ENCODE results near the gene SORD. TPM values are rescaled to one million over a fixed set of nuclear protein-coding genes. Genes with fewer than 3 reads are reported as not detected.

Gene SORD
- total and polyA plus RNA-seq, 8 donors: 2.1 to 14.7 (median 8.8) TPM

DNA sequence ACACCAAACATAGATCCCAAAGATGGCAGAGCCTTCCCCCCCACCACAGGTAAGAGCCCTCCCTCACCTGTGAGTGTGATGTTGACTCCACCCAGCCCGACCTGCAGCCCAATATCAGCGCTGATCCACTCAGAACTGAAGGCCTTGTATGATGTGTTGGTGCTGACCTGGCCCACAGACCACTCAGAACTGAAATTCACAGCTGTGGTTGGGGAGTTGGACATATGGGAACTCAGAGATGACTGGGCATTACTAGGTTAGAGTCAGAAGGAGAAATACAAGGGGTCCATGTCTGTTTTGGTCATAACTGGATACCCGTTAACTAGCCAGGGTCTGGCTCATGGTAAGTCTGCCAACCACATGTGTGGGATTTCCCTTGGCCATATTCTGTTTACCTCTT lies 98.0 kb downstream of the SORD start:
- ATAC-seq: no peak
- TF ChIP-seq, protein P1, sequence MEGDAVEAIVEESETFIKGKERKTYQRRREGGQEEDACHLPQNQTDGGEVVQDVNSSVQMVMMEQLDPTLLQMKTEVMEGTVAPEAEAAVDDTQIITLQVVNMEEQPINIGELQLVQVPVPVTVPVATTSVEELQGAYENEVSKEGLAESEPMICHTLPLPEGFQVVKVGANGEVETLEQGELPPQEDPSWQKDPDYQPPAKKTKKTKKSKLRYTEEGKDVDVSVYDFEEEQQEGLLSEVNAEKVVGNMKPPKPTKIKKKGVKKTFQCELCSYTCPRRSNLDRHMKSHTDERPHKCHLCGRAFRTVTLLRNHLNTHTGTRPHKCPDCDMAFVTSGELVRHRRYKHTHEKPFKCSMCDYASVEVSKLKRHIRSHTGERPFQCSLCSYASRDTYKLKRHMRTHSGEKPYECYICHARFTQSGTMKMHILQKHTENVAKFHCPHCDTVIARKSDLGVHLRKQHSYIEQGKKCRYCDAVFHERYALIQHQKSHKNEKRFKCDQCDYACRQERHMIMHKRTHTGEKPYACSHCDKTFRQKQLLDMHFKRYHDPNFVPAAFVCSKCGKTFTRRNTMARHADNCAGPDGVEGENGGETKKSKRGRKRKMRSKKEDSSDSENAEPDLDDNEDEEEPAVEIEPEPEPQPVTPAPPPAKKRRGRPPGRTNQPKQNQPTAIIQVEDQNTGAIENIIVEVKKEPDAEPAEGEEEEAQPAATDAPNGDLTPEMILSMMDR (IDR thresholded peaks at IDR 0.05): no peak
- Histone ChIP-seq H3K9me3 (no peaks in the 10 kb centered on the region), H3K4me1 (peaks cover 0 to 4% (median 0%) of the 10 kb centered on the region in 3 donors), H3K27ac (no peak overlapping the region), H3K27me3 (peaks cover 0 to 11% (median 4%) of the 10 kb centered on the region in 4 donors), H3K4me3 (no peak overlapping the region), H3K36me3 (no peaks in the 10 kb centered on the region)
- 80 to 89% methylated on average over 3 of the region's 3 CpGs for WGBS, 2 donors
- intact Hi-C loops (cut with DNase I): no loop called here
- DNase-seq: no peak
- no peak for FAIRE-seq

DNA sequence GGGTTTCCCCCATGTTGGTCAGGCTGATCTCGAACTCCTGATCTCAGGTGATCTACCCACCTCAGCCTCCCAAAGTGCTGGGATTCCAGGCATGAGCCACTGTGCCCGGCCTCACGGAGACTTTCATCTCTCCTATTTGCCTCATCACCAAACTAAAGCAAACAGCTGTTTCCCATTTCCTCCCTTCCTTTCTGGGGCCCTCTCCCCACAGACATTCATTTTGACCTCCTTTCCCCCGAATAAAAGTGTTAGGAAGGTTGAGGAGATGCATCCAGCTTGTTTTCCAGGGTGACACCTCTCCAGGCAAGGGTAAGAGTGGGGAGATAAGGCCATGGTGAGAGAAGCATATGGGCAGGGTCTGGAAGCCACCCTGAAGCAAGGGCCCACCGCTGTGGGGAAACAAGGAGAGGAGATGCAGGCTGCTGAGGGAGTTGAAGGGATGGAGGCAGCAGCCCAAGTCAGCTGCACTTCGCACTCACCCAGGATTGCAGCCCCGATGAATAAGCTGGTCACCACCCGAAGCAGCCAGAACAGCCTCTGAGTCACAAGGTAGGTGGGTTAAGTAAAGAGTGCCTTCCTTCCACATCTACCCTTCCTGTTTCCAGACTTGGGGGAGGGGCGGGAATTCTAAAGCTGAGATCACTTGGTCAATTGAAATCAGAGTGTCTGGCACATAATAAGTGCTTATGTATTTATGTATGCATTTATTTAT lies 98.9 kb downstream of the SORD start:
- peaks cover 0 to 5% (median 2%) of the 10 kb centered on the region in 4 donors for H3K27me3 ChIP-seq
- no peaks in the 10 kb centered on the region for H3K9me3 ChIP-seq
- DNase-seq (peak in 1 of 6 donors; percentile 16), ATAC-seq (no peak), FAIRE-seq (no peak)
- peaks cover 0 to 3% (median 0%) of the 10 kb centered on the region in 3 donors for H3K4me1 ChIP-seq
- WGBS, 2 donors: 61 to 73% methylated on average over 9 of the region's 9 CpGs
- H3K4me3 ChIP-seq: no peak overlapping the region
- H3K27ac ChIP-seq: no peak overlapping the region
- intact Hi-C loops (cut with DNase I): no loop called here
- TF ChIP-seq, protein P1 (IDR thresholded peaks at IDR 0.05): no peak
- no peaks in the 10 kb centered on the region for H3K36me3 ChIP-seq

DNA sequence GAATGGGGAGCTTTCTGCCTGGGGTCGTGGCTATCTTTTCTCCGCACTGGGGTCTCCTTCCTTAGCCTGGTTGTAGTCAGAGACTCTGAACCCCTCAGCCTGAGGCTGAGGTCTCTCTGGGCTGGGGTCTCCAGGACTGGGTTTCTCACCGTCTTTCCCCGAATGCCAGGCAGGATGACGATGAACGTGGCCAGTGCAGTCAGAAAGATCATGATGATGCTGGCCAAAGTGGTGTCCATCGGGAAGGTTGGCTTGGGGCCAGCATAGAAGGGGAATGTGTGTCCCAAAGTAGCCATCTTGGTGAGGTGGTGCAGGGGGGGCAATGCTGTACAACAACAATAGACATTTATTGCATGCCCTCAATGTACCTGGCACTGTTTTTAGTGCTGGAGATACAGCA lies 99.7 kb downstream of the SORD start:
- DNase-seq: peak in 1 of 6 donors; percentile 33
- TF ChIP-seq, protein P1 (IDR thresholded peaks at IDR 0.05): no peak
- no peak for ATAC-seq
- Histone ChIP-seq H3K36me3 (no peaks in the 10 kb centered on the region), H3K27me3 (peaks cover 0 to 5% (median under 1%) of the 10 kb centered on the region in 4 donors), H3K27ac (no peak overlapping the region), H3K9me3 (no peaks in the 10 kb centered on the region), H3K4me3 (no peak overlapping the region), H3K4me1 (no peaks in the 10 kb centered on the region)
- 71 to 87% methylated on average over 7 of the region's 7 CpGs for WGBS, 2 donors
- intact Hi-C loops (cut with DNase I): no loop called here
- no peak for FAIRE-seq

DNA sequence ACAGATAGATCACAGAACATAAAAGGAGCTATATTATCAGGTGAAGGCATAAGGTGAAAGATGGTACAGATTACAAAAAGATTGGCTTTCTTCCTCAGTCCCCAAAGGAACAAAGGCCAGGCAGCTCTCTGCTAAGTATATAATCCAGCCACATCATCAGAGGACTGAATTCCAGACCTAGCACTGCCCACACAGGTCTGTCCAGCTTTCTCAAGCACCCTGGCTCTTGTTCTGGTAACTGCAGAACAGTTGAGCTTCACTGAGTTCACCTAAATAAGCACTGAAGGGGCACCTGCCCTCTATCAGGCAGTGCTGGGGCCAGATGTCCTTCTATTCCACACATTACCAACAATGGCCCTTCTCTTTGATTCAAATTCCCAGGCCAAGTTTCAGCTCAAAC lies 100.4 kb downstream of the SORD start:
- TF ChIP-seq, protein P1 (IDR thresholded peaks at IDR 0.05): no peak
- DNase-seq: no peak
- ATAC-seq: no peak
- no peaks in the 10 kb centered on the region for H3K36me3 ChIP-seq
- intact Hi-C loops (cut with DNase I): no loop called here
- H3K9me3 ChIP-seq: no peaks in the 10 kb centered on the region
- no peak for FAIRE-seq
- H3K27me3 ChIP-seq: peaks cover 0 to 7% (median 2%) of the 10 kb centered on the region in 4 donors
- no peak overlapping the region for H3K4me3 ChIP-seq
- H3K4me1 ChIP-seq: no peaks in the 10 kb centered on the region
- no peak overlapping the region for H3K27ac ChIP-seq

DNA sequence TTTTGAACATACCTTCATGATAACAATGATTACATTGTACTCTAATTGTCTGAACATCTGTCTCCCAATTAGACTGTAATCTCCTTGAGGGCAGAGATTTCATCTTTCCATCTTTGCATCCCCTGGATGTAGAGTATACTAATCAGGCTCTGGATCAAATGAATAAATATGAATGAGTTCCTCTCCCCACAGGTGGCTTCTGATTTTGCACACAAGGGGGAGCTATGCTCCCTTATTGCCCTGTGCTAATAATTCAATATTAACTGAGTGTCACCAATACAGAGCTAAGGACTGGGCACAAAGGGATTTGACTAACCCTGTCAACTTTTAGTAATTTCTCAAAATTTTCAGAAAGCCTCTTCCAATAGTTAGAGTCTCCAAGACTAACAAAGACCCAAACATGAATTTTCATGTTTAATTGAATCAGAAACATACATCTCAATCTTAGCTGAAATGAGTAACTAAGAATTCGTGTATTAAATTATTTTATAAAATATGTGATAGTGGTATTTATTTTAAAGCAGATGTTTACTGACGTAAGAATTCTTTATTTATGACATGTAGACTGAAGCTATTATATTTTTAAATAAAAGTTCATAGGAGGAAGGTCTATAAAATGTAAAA lies 103.7 kb downstream of the SORD start:
- 35 to 52% methylated on average over 2 of the region's 2 CpGs for WGBS, 2 donors
- Histone ChIP-seq H3K9me3 (no peaks in the 10 kb centered on the region), H3K36me3 (no peaks in the 10 kb centered on the region), H3K4me3 (no peak overlapping the region), H3K27ac (no peak overlapping the region), H3K27me3 (peaks cover 0 to 7% (median 2%) of the 10 kb centered on the region in 4 donors), H3K4me1 (no peaks in the 10 kb centered on the region)
- no peak for FAIRE-seq
- TF ChIP-seq, protein P1 (IDR thresholded peaks at IDR 0.05): peak in 3 of 4 donors; percentile 34 to 42 (median 40)
- ATAC-seq: peak in 3 of 4 donors; percentile 33 to 69 (median 66)
- intact Hi-C loops (cut with DNase I): no loop called here
- DNase-seq: no peak
